ENCODE measurements around the gene PTPRCAP.

PTPRCAP gene

GRCh38 chr11:67419325-67420049 lies 18.0 kb downstream of the PTPRCAP start:
- H3K4me3 ChIP-seq (ENCODE audit: low read depth, low read length), result no peak overlapping the region
- TF ChIP-seq CTCF (IDR thresholded peaks at IDR 0.05; ENCODE audit: low read depth, low read length), result no peak

- no peak for TF ChIP-seq CTCF (IDR thresholded peaks at IDR 0.05; ENCODE audit: low read depth, low read length)
- no peak overlapping the region for H3K4me3 ChIP-seq (ENCODE audit: low read depth, low read length)
Measured at GRCh38 chr11:67418476-67419281, 18.8 kb downstream of the PTPRCAP start.

- TF ChIP-seq CTCF (IDR thresholded peaks at IDR 0.05; ENCODE audit: low read depth, low read length), result no peak
- no peak overlapping the region for H3K4me3 ChIP-seq (ENCODE audit: low read depth, low read length)
Measured at GRCh38 chr11:67417425-67417824, 20.1 kb downstream of the PTPRCAP start.

DNA sequence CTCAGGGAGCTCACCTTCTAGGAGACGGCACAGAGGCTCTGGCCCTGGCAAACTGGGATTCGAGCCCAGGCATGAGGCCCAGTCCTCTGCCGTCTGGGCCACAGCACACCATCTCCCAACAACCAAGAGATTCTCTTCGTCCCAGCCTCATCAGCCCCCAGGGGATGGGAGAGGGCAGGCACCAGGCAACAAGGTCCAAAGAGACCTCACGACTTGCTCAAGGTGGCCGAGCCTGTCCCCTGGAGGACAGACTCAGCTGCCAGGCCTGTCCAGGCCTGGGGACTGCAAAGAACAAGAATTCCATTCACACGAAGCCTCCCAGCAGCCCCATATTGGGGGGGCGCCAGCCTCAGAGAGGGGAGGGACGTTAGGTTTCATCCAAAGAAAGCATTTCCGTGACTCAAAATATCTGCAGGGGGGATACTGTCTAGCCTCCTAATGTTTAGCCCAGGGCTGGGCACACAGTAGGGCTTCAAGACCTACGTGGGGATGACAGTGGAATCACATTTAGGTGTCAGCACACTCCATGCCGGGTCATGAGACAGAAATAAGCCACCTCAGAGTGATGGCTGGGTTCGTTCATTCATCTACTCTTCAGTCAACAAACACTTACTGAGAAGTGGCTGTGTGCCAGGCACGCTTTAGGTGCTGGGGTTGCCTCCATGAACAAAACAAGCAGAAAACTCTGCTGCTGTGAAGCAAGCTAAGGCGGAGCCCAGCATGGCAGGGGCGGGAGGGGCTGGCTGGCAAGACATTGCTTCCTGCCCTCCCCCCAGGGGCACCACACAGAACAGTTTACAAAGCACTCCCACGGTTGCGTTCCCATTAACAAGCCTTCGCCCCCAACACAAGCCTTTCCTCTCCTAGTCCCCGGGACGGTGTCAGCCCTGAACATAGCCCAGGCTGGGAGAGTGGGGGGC lies 20.8 kb downstream of the PTPRCAP start:
- H3K4me3 ChIP-seq (ENCODE audit: low read depth, low read length), result no peak overlapping the region
- TF ChIP-seq CTCF (IDR thresholded peaks at IDR 0.05; ENCODE audit: low read depth, low read length), result no peak

DNA sequence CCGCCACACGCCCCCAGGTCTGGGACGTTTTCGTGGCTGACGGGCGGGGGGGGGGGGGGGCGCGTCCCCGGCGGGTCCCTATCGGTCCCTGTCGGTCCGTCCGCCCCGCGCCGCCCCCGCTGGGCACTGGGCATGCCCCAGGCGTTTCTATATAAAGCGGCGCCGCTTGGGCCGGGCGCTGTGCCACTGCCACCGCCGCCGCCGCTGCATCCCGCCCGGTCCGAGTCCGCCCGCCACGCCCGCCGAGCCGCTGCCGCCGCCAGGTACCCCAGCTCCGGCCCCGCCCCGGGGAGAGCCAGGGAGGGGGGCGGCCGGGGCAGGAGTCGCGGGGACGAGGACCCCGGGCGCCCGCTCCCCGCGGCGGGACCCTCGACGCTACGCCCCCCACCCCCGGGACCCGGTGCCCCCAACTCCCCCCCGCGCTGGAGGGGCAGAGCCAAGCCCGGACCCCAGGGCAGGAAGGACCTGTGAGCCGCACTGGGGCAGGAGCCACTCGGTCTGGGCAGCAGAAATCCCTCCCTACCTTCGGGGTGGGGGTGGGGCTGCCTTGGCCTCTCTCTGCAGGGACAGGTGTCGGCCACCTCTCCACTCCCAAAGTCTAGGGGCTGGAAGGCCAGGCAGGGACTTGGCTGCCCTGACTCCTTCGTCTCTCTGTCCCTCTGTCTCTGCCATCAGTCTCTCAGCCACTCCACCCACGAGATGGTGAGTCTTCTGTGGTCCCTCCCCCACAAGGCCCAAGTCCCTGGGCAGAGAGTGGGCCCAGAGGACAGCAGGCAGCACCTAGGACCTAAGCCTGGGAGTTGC lies 21.8 kb downstream of the PTPRCAP start, which contains the start of gene CARNS1:
CARNS1 (plus strand) TSS at position 178 of the 804 bp plus-strand sequence; CDS start at position 700, 522 bp downstream.
- H3K4me3 ChIP-seq (ENCODE audit: low read depth, low read length), result no peak within 1 kb of the TSS

More for the DNA sequence above, 21.8 kb downstream of the PTPRCAP start, which contains the start of gene CARNS1:
- no peak for TF ChIP-seq CTCF (IDR thresholded peaks at IDR 0.05; ENCODE audit: low read depth, low read length)
